B cell (primary cell): Measurements from ENCODE around the gene SH3BP2. TPM values are rescaled to one million over a fixed set of nuclear protein-coding genes. Genes with fewer than 3 reads are reported as not detected.
A peak's percentile ranks its signal among the peaks of the same experiment; 100 is the strongest.

Experiments used
- ATAC-seq: fragments of 200-7000 bp; cut with Tn5 transposase; one replicate; pipeline ENCODE4 v1.10.0; 2021; ENCODE audit warnings: low read depth, mild to moderate bottlenecking, moderate number of reproducible peaks, moderate library complexity
- CTCF ChIA-PET: fragments of 350-600 bp; sonication (Branson Sonifier 250); formaldehyde crosslinking; loops from one replicate; lab custom pipeline; 2021; ENCODE audit warnings: antibody characterized with exemption, inconsistent platforms; lab: Charles Lee
- POLR2A ChIA-PET: fragments of 350-600 bp; sonication (Branson Sonifier 250); formaldehyde crosslinking; loops from one replicate; lab custom pipeline; 2021; ENCODE audit warnings: antibody characterized with exemption; lab: Charles Lee
- DNase-seq: peaks from one replicate; pipeline ENCODE4 v3.0.0; 2013
- H2AFZ ChIP-seq: 2 replicates; pipeline ENCODE4 v1.6.1; 2012; ENCODE audit warnings: mild to moderate bottlenecking, low read depth, low read length; ENCODE audit not compliant: insufficient read depth, poor library complexity, severe bottlenecking
- H3K27ac ChIP-seq, 2 donors: 1 replicate in 1 of 2; 2 replicates in 1 of 2; pipeline ENCODE4 v1.5.1; 2012 to 2013; ENCODE audit warnings: low read length in 2 of 2, mild to moderate bottlenecking in 2 of 2, moderate library complexity in 1 of 2
- H3K27me3 ChIP-seq, 4 experiments: fragments of 200-600 bp in 1 of 4; sonication (generic) in 1 of 4; replicated peaks in 1 of 4; 1 replicate in 2 of 4; 2 replicates in 2 of 4; pipeline versions ENCODE4 v1.6.1 to v1.7.0; 2013 to 2016; ENCODE audit warnings: low read length in 3 of 4, mild to moderate bottlenecking in 2 of 4, mixed read lengths in 1 of 4, moderate library complexity in 1 of 4; ENCODE audit not compliant: insufficient read depth in 4 of 4, control insufficient read depth in 3 of 4; ENCODE audit errors: control extremely low read depth in 1 of 4
- H3K36me3 ChIP-seq, 2 experiments: replicated peaks in 1 of 2; 1 replicate in 1 of 2; 2 replicates in 1 of 2; pipeline versions ENCODE4 v1.6.1 to v1.7.1; 2013; ENCODE audit warnings: low read length in 1 of 2; ENCODE audit not compliant: insufficient read depth in 2 of 2, control insufficient read depth in 1 of 2; ENCODE audit errors: control extremely low read depth in 1 of 2, extremely low read depth in 1 of 2
- H3K4me1 ChIP-seq, 2 donors: fragments of 200-600 bp in 1 of 2; sonication (generic) in 1 of 2; 1 replicate in 1 of 2; 2 replicates in 1 of 2; pipeline versions ENCODE4 v1.5.1 to v1.6.1; 2013 to 2017; ENCODE audit warnings: low read length in 2 of 2; ENCODE audit not compliant: control insufficient read depth in 2 of 2, insufficient read depth in 2 of 2
- H3K4me2 ChIP-seq: replicated peaks from 2 replicates; pipeline ENCODE3; 2012; ENCODE audit warnings: mild to moderate bottlenecking, low read depth, low read length; ENCODE audit not compliant: poor library complexity, severe bottlenecking
- H3K4me3 ChIP-seq, 5 experiments: fragments of 200-600 bp in 1 of 5; sonication (generic) in 1 of 5; 1 replicate in 3 of 5; 2 replicates in 2 of 5; pipeline versions ENCODE4 v1.5.1 to v1.7.0; 2011 to 2016; ENCODE audit warnings: low read length in 4 of 5, mild to moderate bottlenecking in 4 of 5, low read depth in 2 of 5, control low read depth in 1 of 5, moderate library complexity in 1 of 5; ENCODE audit not compliant: insufficient read depth in 1 of 5; ENCODE audit errors: control extremely low read depth in 1 of 5, extremely low read depth in 1 of 5
- H3K79me2 ChIP-seq: fragments of 200-600 bp; sonication (generic); one replicate; pipeline ENCODE4 v1.6.0; 2016; ENCODE audit warnings: low read length; ENCODE audit not compliant: control insufficient read depth, insufficient read depth
- H3K9ac ChIP-seq: fragments of 200-600 bp; sonication (generic); 2 replicates; pipeline ENCODE4 v1.6.1; 2017; ENCODE audit warnings: mild to moderate bottlenecking, low read length, moderate library complexity
- H3K9me3 ChIP-seq, 3 donors: one replicate each; pipeline versions ENCODE4 v1.6.1 to v1.7.1; 2013; ENCODE audit warnings: low read length in 2 of 3; ENCODE audit not compliant: control insufficient read depth in 2 of 3, insufficient read depth in 1 of 3; ENCODE audit errors: control extremely low read depth in 1 of 3
- H4K20me1 ChIP-seq: 2 replicates; pipeline ENCODE4 v1.6.0; 2012; ENCODE audit warnings: mild to moderate bottlenecking, low read length; ENCODE audit not compliant: insufficient read depth, control insufficient read depth, poor library complexity, severe bottlenecking
- H3K27ac Mint-ChIP-seq: one replicate; pipeline ENCODE4 v1.8.0; 2021; ENCODE audit warnings: mixed read lengths
- H3K27me3 Mint-ChIP-seq: one replicate; pipeline ENCODE4 v1.8.0; 2021; ENCODE audit warnings: mixed read lengths
- H3K4me1 Mint-ChIP-seq: one replicate; pipeline ENCODE4 v1.8.0; 2021; ENCODE audit warnings: mixed read lengths
- H3K4me3 Mint-ChIP-seq: one replicate; pipeline ENCODE4 v1.8.0; 2021; ENCODE audit warnings: mixed read lengths
- H3K9me3 Mint-ChIP-seq: one replicate; pipeline ENCODE4 v1.8.0; 2022; ENCODE audit warnings: mixed read lengths; ENCODE audit not compliant: insufficient read depth
- EZH2 ChIP-seq: IDR thresholded peaks from 2 replicates; pipeline ENCODE4 v1.6.1; 2012; ENCODE audit warnings: borderline replicate concordance, low read depth, mild to moderate bottlenecking, moderate library complexity, low read length; ENCODE audit not compliant: insufficient read depth, poor library complexity, severe bottlenecking
- WGBS: methylation state at CpG from one replicate; pipeline ENCODE4 v1.1.5; 2013; ENCODE audit warnings: missing lambda C conversion rate; ENCODE audit not compliant: insufficient coverage; 5-methylcytosine and 5-hydroxymethylcytosine counted together
- intact Hi-C: fragments of 100-400 bp; cut with micrococcal nuclease; formaldehyde crosslinking; loops from one replicate; pipeline ENCODE4 v1.10.0; 2022
- polyA plus RNA-seq: library from polyadenylated mRNA; depleted of rRNA; stranded (reverse); fragments of >200 nt; gene quantifications from 2 replicates; pipeline ENCODE4 v1.2.3, GENCODE V29; 2012
- total RNA-seq, 2 donors: library from RNA; stranded (reverse); fragments of 120-200 nt in 1 of 2; gene quantifications; 1 replicate in 1 of 2; 2 replicates in 1 of 2; pipeline versions ENCODE4 v1.2.3 to v1.2.4, GENCODE V29; 2013 to 2022
- TF ChIP-seq, protein P1 (sequence below): fragments of 200-600 bp; IDR thresholded peaks from one replicate; pipeline ENCODE4 v1.8.0; 2022; ENCODE audit warnings: antibody characterized with exemption, mild to moderate bottlenecking

Gene SH3BP2
- total and polyA plus RNA-seq, 2 donors (not counting 1 experiment from before 2014, with no cell fraction given), result 30.8 to 219 TPM

- H3K27me3 Mint-ChIP-seq, result no peaks in the 10 kb centered on the region
- peak overlapping the region; percentile 64 for H3K9ac ChIP-seq
- peak overlapping the region; percentile 38 to 83 for H3K27ac ChIP-seq
- no peak for TF ChIP-seq EZH2
- TF ChIP-seq, protein P1, sequence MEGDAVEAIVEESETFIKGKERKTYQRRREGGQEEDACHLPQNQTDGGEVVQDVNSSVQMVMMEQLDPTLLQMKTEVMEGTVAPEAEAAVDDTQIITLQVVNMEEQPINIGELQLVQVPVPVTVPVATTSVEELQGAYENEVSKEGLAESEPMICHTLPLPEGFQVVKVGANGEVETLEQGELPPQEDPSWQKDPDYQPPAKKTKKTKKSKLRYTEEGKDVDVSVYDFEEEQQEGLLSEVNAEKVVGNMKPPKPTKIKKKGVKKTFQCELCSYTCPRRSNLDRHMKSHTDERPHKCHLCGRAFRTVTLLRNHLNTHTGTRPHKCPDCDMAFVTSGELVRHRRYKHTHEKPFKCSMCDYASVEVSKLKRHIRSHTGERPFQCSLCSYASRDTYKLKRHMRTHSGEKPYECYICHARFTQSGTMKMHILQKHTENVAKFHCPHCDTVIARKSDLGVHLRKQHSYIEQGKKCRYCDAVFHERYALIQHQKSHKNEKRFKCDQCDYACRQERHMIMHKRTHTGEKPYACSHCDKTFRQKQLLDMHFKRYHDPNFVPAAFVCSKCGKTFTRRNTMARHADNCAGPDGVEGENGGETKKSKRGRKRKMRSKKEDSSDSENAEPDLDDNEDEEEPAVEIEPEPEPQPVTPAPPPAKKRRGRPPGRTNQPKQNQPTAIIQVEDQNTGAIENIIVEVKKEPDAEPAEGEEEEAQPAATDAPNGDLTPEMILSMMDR, result no peak
- peak overlapping the region; percentile 69 for H2AFZ ChIP-seq
- H3K27ac Mint-ChIP-seq, result peak overlapping the region; percentile 79
- WGBS, result 62% methylated on average over 21 of the region's 23 CpGs
- peaks cover 30% of the 10 kb centered on the region for H3K4me1 Mint-ChIP-seq
- peaks cover 57% of the 10 kb centered on the region for H3K79me2 ChIP-seq
- peaks cover 11 to 18% of the 10 kb centered on the region in 2 donors for H3K4me1 ChIP-seq
- H3K4me2 ChIP-seq, result peak overlapping the region; percentile 86
- no peak for DNase-seq
- intact Hi-C loops, result no loop called here
- peak overlapping the region in 4 of 5 experiments; percentile 53 to 78 (median 68) for H3K4me3 ChIP-seq
- peaks cover 0 to 1% of the 10 kb centered on the region in 2 experiments for H3K36me3 ChIP-seq
- no peak for ATAC-seq
- no peaks in the 10 kb centered on the region for H3K9me3 ChIP-seq
- peak overlapping the region; percentile 83 for H3K4me3 Mint-ChIP-seq
- no peaks in the 10 kb centered on the region for H3K27me3 ChIP-seq
- no peaks in the 10 kb centered on the region for H3K9me3 Mint-ChIP-seq
- H4K20me1 ChIP-seq, result peaks cover 39% of the 10 kb centered on the region
- CTCF ChIA-PET, result interaction anchor here (0.8 to 1.6 kb wide), 3 partner anchors 9 to 209 kb away, joined by 5 read pairs; partner anchors contain the start of genes GRK4 and NOP14
- POLR2A ChIA-PET, result interaction anchor here (0.6 to 2.6 kb wide), 3 partner anchors 8 to 283 kb away, joined by 3 to 8 read pairs (median 6); no protein-coding TSS in a partner anchor
Observed at GRCh38 chr4:2754848-2755819, 37.8 kb upstream of the SH3BP2 start.
